Anterior cingulate cortex (tissue), 58 donors: Measurements from ENCODE around the gene CDIPT.

Source experiments
- DNase-seq, 58 donors: peaks; one replicate each; lab custom pipeline; 2025; lab: John Stamatoyannopoulos, UW

CDIPT gene

DNA sequence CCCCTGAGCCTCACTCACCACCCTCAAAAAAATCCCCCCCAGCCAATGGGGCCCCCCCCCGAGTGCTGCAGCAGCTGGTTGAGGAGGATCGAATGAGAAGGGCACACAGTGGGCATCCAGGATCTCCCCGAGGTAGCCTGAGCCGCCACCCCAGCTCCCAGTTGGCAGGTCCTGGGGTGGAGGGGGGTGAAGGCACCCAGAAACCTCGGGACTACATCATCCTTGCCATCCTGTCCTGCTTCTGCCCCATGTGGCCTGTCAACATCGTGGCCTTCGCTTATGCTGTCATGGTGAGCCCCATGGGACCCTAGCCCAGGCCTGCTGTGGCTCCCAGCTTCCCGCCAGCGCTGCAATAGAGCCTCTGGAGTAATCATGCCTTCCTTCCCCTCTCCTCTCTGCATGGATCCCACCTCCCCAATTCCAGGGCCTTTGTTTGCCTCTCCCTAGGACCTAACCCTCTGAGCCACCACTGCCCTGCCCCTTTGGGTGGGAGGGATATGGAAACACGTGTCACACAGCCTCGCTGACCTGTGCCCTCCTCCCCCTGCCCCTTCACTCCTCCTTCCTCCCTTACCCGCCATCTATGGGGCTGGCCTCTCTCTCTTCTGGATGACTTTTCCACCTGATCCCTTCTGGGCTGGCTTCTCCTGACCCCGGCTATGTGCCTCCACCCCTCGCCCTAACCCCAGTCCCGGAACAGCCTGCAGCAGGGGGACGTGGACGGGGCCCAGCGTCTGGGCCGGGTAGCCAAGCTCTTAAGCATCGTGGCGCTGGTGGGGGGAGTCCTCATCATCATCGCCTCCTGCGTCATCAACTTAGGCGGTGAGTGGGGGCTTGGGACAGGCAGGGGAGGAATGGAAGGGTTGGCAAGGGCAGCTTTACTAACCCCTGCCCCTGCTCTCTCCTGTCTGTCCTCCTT, 49.1 kb downstream of the CDIPT start:
- no peak for DNase-seq

GRCh38 chr16:29812754-29813643, 50.0 kb downstream of the CDIPT start:
- DNase-seq: peak in 4 of 58 donors; percentile 6 to 67 (median 16)

GRCh38 chr16:29811896-29812665, 50.9 kb downstream of the CDIPT start, which contains the start of gene PRRT2:
Gene PRRT2 (plus strand): TSS chr16:29812193. CDS start chr16:29813055, 862 bp downstream.
- peak in 54 of 58 donors; percentile 39 to 89 (median 70) for DNase-seq

GRCh38 chr16:29811170-29811895, 51.7 kb downstream of the CDIPT start:
- DNase-seq: peak in 55 of 58 donors; percentile 66 to 97 (median 87)

DNA sequence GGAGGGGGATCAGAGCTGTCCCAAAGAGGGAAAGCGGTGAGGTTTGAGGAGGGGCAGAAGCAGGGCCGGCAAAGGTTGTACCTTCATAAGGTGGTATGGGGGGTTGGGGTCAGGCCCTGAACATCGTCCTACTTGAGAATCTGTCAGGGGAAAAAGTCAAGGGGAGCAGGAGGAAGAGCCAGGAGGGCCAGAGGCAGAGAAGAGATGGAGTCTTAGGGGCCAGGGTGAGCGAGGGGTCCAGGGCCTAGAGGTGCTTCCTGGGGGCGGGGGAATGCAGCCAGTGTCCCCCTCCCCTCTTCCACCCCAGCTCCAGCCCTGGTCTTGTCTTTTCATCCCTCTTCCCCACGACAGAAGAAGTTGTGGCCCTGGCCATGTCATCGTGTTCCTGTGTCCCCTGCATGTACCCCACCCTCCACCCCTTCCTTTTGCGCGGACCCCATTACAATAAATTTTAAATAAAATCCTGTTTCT, 52.3 kb downstream of the CDIPT start:
- DNase-seq: no peak

GRCh38 chr16:29809850-29810698, 53.0 kb downstream of the CDIPT start:
- DNase-seq: peak in 2 of 58 donors; percentile 20 to 28

- peak in 1 of 58 donors; percentile 0 for DNase-seq
Measured at GRCh38 chr16:29809031-29809747, 53.8 kb downstream of the CDIPT start.
